HepG2 (cell line): ENCODE results near the gene RHBDL3. TPM values are rescaled to one million over a fixed set of nuclear protein-coding genes. Genes with fewer than 3 reads are reported as not detected.

ENCODE experiments used
- ATF3 ChIP-seq: sonication (generic); formaldehyde crosslinking; IDR thresholded peaks from 2 replicates; pipeline ENCODE4 v1.4.0; 2020; ENCODE audit warnings: missing genetic modification reagents
- HHEX ChIP-seq: IDR thresholded peaks from 2 replicates; pipeline ENCODE4 v1.6.1; 2016; ENCODE audit warnings: control low read depth
- HNF4A ChIP-seq: sonication (generic); formaldehyde crosslinking; IDR thresholded peaks from 2 replicates; pipeline ENCODE4 v1.4.0; 2020; ENCODE audit warnings: missing genetic modification reagents
- HNRNPLL ChIP-seq: fragments of 200-400 bp; formaldehyde crosslinking; IDR thresholded peaks from 2 replicates; pipeline ENCODE4 v1.6.1; 2017; ENCODE audit warnings: mild to moderate bottlenecking, low read depth, low read length; ENCODE audit not compliant: poor library complexity, severe bottlenecking
- KDM5B ChIP-seq: sonication (generic); formaldehyde crosslinking; IDR thresholded peaks from 2 replicates; pipeline ENCODE4 v1.4.0; 2020; ENCODE audit warnings: missing genetic modification reagents, mild to moderate bottlenecking, borderline replicate concordance
- MED8 ChIP-seq: sonication (generic); formaldehyde crosslinking; IDR thresholded peaks from 2 replicates; pipeline ENCODE4 v1.8.1; 2023; ENCODE audit warnings: mild to moderate bottlenecking, missing genetic modification reagents; ENCODE audit not compliant: insufficient replicate concordance
- POLR2A ChIP-seq, 2 experiments: IDR thresholded peaks; 2 replicates each; pipeline ENCODE4 v1.6.1; 2011; ENCODE audit warnings: low read depth in 2 of 2, low read length in 2 of 2, mild to moderate bottlenecking in 1 of 2, moderate library complexity in 1 of 2; ENCODE audit not compliant: insufficient read depth in 1 of 2
- SP1 ChIP-seq, 2 experiments: fragments of 450-650 bp in 1 of 2; sonication (generic) in 1 of 2; formaldehyde crosslinking in 1 of 2; IDR thresholded peaks; 2 replicates each; pipeline versions ENCODE4 v1.4.0 to v1.6.1; 2016 to 2020; ENCODE audit warnings: missing genetic modification reagents in 1 of 2
- SP5 ChIP-seq: IDR thresholded peaks from 2 replicates; pipeline ENCODE4 v1.6.1; 2016; ENCODE audit warnings: low read depth, borderline replicate concordance
- YEATS2 ChIP-seq: sonication (generic); formaldehyde crosslinking; IDR thresholded peaks from 2 replicates; pipeline ENCODE4 v1.4.0; 2020; ENCODE audit warnings: missing genetic modification reagents, borderline replicate concordance
- ZFP36L2 ChIP-seq: sonication (generic); formaldehyde crosslinking; IDR thresholded peaks from 2 replicates; pipeline ENCODE4 v1.4.0; 2020; ENCODE audit warnings: missing genetic modification reagents
- ZMYM2 ChIP-seq: sonication (generic); formaldehyde crosslinking; IDR thresholded peaks from 2 replicates; pipeline ENCODE4 v1.8.0; 2022; ENCODE audit warnings: mild to moderate bottlenecking, missing genetic modification reagents
- ZNF709 ChIP-seq: sonication (generic); formaldehyde crosslinking; IDR thresholded peaks from 2 replicates; pipeline ENCODE4 v1.5.0; 2020; ENCODE audit warnings: mild to moderate bottlenecking, missing genetic modification reagents
- polyA plus RNA-seq, 8 experiments: library from polyadenylated mRNA; depleted of rRNA in 3 of 8; stranded (reverse) in 7 of 8; unstranded in 1 of 8; fragments of >200 nt; fragmentation: Illumina TruSeq in 4 of 8; extraction: Trizol in 4 of 8; gene quantifications; 2 replicates each; pipeline versions ENCODE4 v1.2.1 to v1.2.3, GENCODE V29; 2011 to 2016; ENCODE audit warnings: low read depth in 4 of 8, missing spikeins in 1 of 8, mixed read lengths in 1 of 8; ENCODE audit not compliant: insufficient read depth in 1 of 8
- total RNA-seq, 5 experiments: library from RNA; depleted of rRNA; stranded (reverse); fragments of >200 nt; fragmentation: Illumina TruSeq; extraction: Trizol; gene quantifications; 2 replicates each; pipeline ENCODE4 v1.2.3, GENCODE V29; 2016; ENCODE audit warnings: low read depth in 1 of 5
- TF ChIP-seq, protein P1 (sequence below): sonication (generic); formaldehyde crosslinking; IDR thresholded peaks from 2 replicates; pipeline ENCODE4 v1.4.0; 2020; ENCODE audit warnings: missing genetic modification reagents, borderline replicate concordance
- TF ChIP-seq, protein P2 (sequence below): sonication (generic); formaldehyde crosslinking; IDR thresholded peaks from 2 replicates; pipeline ENCODE4; 2020; ENCODE audit warnings: missing genetic modification reagents, mild to moderate bottlenecking, borderline replicate concordance
- TF ChIP-seq, protein P3 (sequence below): sonication (generic); formaldehyde crosslinking; IDR thresholded peaks from 2 replicates; pipeline ENCODE4 v1.4.0; 2020; ENCODE audit warnings: mild to moderate bottlenecking, missing genetic modification reagents, borderline replicate concordance

The RHBDL3 gene
- total and polyA plus RNA-seq, 2 of the 13 experiments (the other 11 are each of a cell fraction or from before 2014, with no cell fraction given) = 0.09 TPM; not detected in 1

GRCh38 chr17:32341857-32342602 lies 76.4 kb downstream of the RHBDL3 start, which contains the start of gene C17orf75 (continued):
- peak; percentile 95 for TF ChIP-seq YEATS2 (CRISPR knock-in tag)
- TF ChIP-seq, protein P1, sequence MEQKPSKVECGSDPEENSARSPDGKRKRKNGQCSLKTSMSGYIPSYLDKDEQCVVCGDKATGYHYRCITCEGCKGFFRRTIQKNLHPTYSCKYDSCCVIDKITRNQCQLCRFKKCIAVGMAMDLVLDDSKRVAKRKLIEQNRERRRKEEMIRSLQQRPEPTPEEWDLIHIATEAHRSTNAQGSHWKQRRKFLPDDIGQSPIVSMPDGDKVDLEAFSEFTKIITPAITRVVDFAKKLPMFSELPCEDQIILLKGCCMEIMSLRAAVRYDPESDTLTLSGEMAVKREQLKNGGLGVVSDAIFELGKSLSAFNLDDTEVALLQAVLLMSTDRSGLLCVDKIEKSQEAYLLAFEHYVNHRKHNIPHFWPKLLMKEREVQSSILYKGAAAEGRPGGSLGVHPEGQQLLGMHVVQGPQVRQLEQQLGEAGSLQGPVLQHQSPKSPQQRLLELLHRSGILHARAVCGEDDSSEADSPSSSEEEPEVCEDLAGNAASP (CRISPR knock-in tag) = peak; percentile 62; the same call in 1 of the 2 replicates
- peak; percentile 48; the same call in 1 of the 2 replicates for TF ChIP-seq HHEX (CRISPR knock-in tag)
- peak; percentile 79; the same call in 1 of the 2 replicates for TF ChIP-seq ZFP36L2 (CRISPR knock-in tag)
- TF ChIP-seq ZMYM2 (CRISPR knock-in tag) = 0 out of 2 replicates have a peak, but pooled peaks have one; percentile 85
- TF ChIP-seq, protein P2, sequence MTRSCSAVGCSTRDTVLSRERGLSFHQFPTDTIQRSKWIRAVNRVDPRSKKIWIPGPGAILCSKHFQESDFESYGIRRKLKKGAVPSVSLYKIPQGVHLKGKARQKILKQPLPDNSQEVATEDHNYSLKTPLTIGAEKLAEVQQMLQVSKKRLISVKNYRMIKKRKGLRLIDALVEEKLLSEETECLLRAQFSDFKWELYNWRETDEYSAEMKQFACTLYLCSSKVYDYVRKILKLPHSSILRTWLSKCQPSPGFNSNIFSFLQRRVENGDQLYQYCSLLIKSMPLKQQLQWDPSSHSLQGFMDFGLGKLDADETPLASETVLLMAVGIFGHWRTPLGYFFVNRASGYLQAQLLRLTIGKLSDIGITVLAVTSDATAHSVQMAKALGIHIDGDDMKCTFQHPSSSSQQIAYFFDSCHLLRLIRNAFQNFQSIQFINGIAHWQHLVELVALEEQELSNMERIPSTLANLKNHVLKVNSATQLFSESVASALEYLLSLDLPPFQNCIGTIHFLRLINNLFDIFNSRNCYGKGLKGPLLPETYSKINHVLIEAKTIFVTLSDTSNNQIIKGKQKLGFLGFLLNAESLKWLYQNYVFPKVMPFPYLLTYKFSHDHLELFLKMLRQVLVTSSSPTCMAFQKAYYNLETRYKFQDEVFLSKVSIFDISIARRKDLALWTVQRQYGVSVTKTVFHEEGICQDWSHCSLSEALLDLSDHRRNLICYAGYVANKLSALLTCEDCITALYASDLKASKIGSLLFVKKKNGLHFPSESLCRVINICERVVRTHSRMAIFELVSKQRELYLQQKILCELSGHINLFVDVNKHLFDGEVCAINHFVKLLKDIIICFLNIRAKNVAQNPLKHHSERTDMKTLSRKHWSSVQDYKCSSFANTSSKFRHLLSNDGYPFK = peak; percentile 72; the same call in 1 of the 2 replicates
- no peak for TF ChIP-seq SP1 (IDR thresholded peaks at IDR 0.05)
- peak; percentile 96 for TF ChIP-seq SP1 (CRISPR knock-in tag; IDR thresholded peaks at IDR 0.05)
- 0 out of 2 replicates have a peak, but pooled peaks have one; percentile 65 for TF ChIP-seq ZNF709
- TF ChIP-seq POLR2A (IDR thresholded peaks at IDR 0.05; ENCODE audit: insufficient read depth in 1 of 2, low read depth in 2 of 2, low read length in 2 of 2) = peak; percentile 63 to 80
- peak; percentile 76 for TF ChIP-seq HNRNPLL
- TF ChIP-seq SP5 (CRISPR knock-in tag) = peak; percentile 56; the same call in 1 of the 2 replicates
- peak; percentile 55 for TF ChIP-seq HNF4A (CRISPR knock-in tag)
- peak; percentile 87 for TF ChIP-seq MED8 (CRISPR knock-in tag)
- TF ChIP-seq, protein P3, sequence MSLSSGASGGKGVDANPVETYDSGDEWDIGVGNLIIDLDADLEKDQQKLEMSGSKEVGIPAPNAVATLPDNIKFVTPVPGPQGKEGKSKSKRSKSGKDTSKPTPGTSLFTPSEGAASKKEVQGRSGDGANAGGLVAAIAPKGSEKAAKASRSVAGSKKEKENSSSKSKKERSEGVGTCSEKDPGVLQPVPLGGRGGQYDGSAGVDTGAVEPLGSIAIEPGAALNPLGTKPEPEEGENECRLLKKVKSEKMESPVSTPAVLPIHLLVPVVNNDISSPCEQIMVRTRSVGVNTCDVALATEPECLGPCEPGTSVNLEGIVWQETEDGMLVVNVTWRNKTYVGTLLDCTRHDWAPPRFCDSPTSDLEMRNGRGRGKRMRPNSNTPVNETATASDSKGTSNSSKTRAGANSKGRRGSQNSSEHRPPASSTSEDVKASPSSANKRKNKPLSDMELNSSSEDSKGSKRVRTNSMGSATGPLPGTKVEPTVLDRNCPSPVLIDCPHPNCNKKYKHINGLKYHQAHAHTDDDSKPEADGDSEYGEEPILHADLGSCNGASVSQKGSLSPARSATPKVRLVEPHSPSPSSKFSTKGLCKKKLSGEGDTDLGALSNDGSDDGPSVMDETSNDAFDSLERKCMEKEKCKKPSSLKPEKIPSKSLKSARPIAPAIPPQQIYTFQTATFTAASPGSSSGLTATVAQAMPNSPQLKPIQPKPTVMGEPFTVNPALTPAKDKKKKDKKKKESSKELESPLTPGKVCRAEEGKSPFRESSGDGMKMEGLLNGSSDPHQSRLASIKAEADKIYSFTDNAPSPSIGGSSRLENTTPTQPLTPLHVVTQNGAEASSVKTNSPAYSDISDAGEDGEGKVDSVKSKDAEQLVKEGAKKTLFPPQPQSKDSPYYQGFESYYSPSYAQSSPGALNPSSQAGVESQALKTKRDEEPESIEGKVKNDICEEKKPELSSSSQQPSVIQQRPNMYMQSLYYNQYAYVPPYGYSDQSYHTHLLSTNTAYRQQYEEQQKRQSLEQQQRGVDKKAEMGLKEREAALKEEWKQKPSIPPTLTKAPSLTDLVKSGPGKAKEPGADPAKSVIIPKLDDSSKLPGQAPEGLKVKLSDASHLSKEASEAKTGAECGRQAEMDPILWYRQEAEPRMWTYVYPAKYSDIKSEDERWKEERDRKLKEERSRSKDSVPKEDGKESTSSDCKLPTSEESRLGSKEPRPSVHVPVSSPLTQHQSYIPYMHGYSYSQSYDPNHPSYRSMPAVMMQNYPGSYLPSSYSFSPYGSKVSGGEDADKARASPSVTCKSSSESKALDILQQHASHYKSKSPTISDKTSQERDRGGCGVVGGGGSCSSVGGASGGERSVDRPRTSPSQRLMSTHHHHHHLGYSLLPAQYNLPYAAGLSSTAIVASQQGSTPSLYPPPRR (CRISPR knock-in tag) = 0 out of 2 replicates have a peak, but pooled peaks have one; percentile 45
- TF ChIP-seq KDM5B (CRISPR knock-in tag) = peak; percentile 77; the same call in 1 of the 2 replicates
- peak; percentile 68; the same call in 1 of the 2 replicates for TF ChIP-seq ATF3 (CRISPR knock-in tag)
